HG02884 (cell line): ENCODE data around the gene TRAF7.

Experiments used
- ATAC-seq: cut with Tn5 transposase; IDR thresholded peaks from one replicate; pipeline ENCODE4 v1.9.1; 2021; ENCODE audit warnings: mild to moderate bottlenecking, moderate library complexity; ENCODE audit not compliant: unreplicated experiment

TRAF7 gene

GRCh38 chr16:2180962-2181923 lies 25.7 kb downstream of the TRAF7 start:
- ATAC-seq, result no peak

GRCh38 chr16:2181952-2182351 lies 26.4 kb downstream of the TRAF7 start:
- no peak for ATAC-seq

- no peak for ATAC-seq
Measured at GRCh38 chr16:2183671-2184070, 28.1 kb downstream of the TRAF7 start.

- no peak for ATAC-seq
Measured at GRCh38 chr16:2184346-2184745, 28.8 kb downstream of the TRAF7 start.

- ATAC-seq, result no peak
Measured at GRCh38 chr16:2184962-2185361, 29.4 kb downstream of the TRAF7 start.

- ATAC-seq, result no peak
Measured at GRCh38 chr16:2186064-2186463, 30.5 kb downstream of the TRAF7 start.

- ATAC-seq, result no peak
Measured at GRCh38 chr16:2186505-2186904, 30.9 kb downstream of the TRAF7 start.

GRCh38 chr16:2187212-2187611 lies 31.6 kb downstream of the TRAF7 start:
- no peak for ATAC-seq

GRCh38 chr16:2188395-2188794 lies 32.8 kb downstream of the TRAF7 start:
- ATAC-seq, result no peak

- ATAC-seq, result no peak
Measured at GRCh38 chr16:2189252-2189893, 33.8 kb downstream of the TRAF7 start.

- ATAC-seq, result no peak
Measured at GRCh38 chr16:2190002-2190658, 34.5 kb downstream of the TRAF7 start.

GRCh38 chr16:2190659-2191445 lies 35.3 kb downstream of the TRAF7 start:
- no peak for ATAC-seq

GRCh38 chr16:2191446-2191706 lies 35.8 kb downstream of the TRAF7 start:
- ATAC-seq, result no peak

GRCh38 chr16:2194166-2194834 lies 38.7 kb downstream of the TRAF7 start:
- no peak for ATAC-seq

- no peak for ATAC-seq
Measured at GRCh38 chr16:2194852-2195321, 39.3 kb downstream of the TRAF7 start.

- ATAC-seq, result no peak
Measured at GRCh38 chr16:2195322-2196161, 40.0 kb downstream of the TRAF7 start.

- ATAC-seq, result no peak
Measured at GRCh38 chr16:2196162-2196980, 40.8 kb downstream of the TRAF7 start, which contains the start of gene CASKIN1. TSS of gene CASKIN1 (minus strand) at chr16:2196605. CDS start at chr16:2196432, 173 bp downstream.

GRCh38 chr16:2196981-2197511 lies 41.5 kb downstream of the TRAF7 start:
- ATAC-seq, result no peak
